Lower lobe of right lung (tissue), 2 donors: ENCODE measurements around the gene OPRM1. TPM values are rescaled to one million over a fixed set of nuclear protein-coding genes. Genes with fewer than 3 reads are reported as not detected.

ENCODE experiments used
- ATAC-seq, 2 donors: fragments of 200-7000 bp; cut with Tn5 transposase; one replicate each; pipeline ENCODE4 v1.9.1; 2020 to 2022; ENCODE audit warnings: mild to moderate bottlenecking in 2 of 2, moderate library complexity in 2 of 2
- DNase-seq: peaks from one replicate; pipeline ENCODE4 v3.0.0-alpha.2; 2020
- H3K27ac ChIP-seq: fragments of 200-600 bp; one replicate; pipeline ENCODE4 v1.8.0; 2022
- H3K27me3 ChIP-seq: fragments of 200-600 bp; one replicate; pipeline ENCODE4 v1.8.0; 2022; ENCODE audit warnings: low read depth
- H3K36me3 ChIP-seq: fragments of 200-600 bp; one replicate; pipeline ENCODE4 v1.8.0; 2022; ENCODE audit warnings: mild to moderate bottlenecking
- H3K4me1 ChIP-seq: fragments of 200-600 bp; one replicate; pipeline ENCODE4 v1.8.0; 2022
- H3K4me3 ChIP-seq: fragments of 200-600 bp; one replicate; pipeline ENCODE4 v1.8.0; 2022; ENCODE audit warnings: mild to moderate bottlenecking
- H3K9me3 ChIP-seq: fragments of 200-600 bp; one replicate; pipeline ENCODE4 v1.8.0; 2022
- CTCF ChIP-seq: fragments of 200-600 bp; IDR thresholded peaks from one replicate; pipeline ENCODE4 v1.8.0; 2022; ENCODE audit warnings: antibody characterized with exemption, mild to moderate bottlenecking
- intact Hi-C: fragments of 100-400 bp; cut with DNase I; formaldehyde crosslinking; loops from one replicate; pipeline ENCODE4 v1.11.0; 2022
- total RNA-seq: library from RNA; stranded (reverse); fragmentation: NEBNext Ultra II Directional; extraction: Animal tissue kit (Norgen Biotek cat#: 25700); gene quantifications from one replicate; pipeline ENCODE4 v1.2.1, GENCODE V29; 2021
- donor health status: DM: no; HTN: yes; CAD: no; lungs with severe emphysema.

The OPRM1 gene
- total RNA-seq, 1 donor from 2014 or later: not detected

GRCh38 chr6:154058963-154059680 is 20.1 kb downstream of the OPRM1 start:
- Histone ChIP-seq H3K4me3 (no peak overlapping the region), H3K9me3 (no peaks in the 10 kb centered on the region), H3K4me1 (no peaks in the 10 kb centered on the region), H3K27ac (no peak overlapping the region), H3K27me3 (no peaks in the 10 kb centered on the region), H3K36me3 (no peaks in the 10 kb centered on the region)
- no peak for ATAC-seq
- intact Hi-C loops: no loop called here
- TF ChIP-seq CTCF: no peak
- no peak for DNase-seq

- TF ChIP-seq CTCF: no peak
- Histone ChIP-seq H3K27ac (no peak overlapping the region), H3K36me3 (no peaks in the 10 kb centered on the region), H3K27me3 (no peaks in the 10 kb centered on the region), H3K9me3 (no peaks in the 10 kb centered on the region), H3K4me1 (no peaks in the 10 kb centered on the region), H3K4me3 (no peak overlapping the region)
- intact Hi-C loops: no loop called here
- ATAC-seq: no peak
- DNase-seq: no peak
These were observed 21.0 kb downstream of the OPRM1 start for GRCh38 chr6:154060076-154060475.

GRCh38 chr6:154070041-154070440 is 31.0 kb downstream of the OPRM1 start:
- Histone ChIP-seq H3K27me3 (no peaks in the 10 kb centered on the region), H3K27ac (no peak overlapping the region), H3K4me1 (no peaks in the 10 kb centered on the region), H3K4me3 (no peak overlapping the region), H3K36me3 (no peaks in the 10 kb centered on the region), H3K9me3 (no peaks in the 10 kb centered on the region)
- no peak for TF ChIP-seq CTCF
- ATAC-seq (no peak), DNase-seq (no peak)
- intact Hi-C loops: no loop called here

- no peak for ATAC-seq
- intact Hi-C loops: no loop called here
These were observed 31.6 kb downstream of the OPRM1 start for GRCh38 chr6:154070657-154071056.

GRCh38 chr6:154071236-154071635 is 32.2 kb downstream of the OPRM1 start:
- DNase-seq (no peak), ATAC-seq (no peak)
- Histone ChIP-seq H3K36me3 (no peaks in the 10 kb centered on the region), H3K4me3 (no peak overlapping the region), H3K27ac (no peak overlapping the region), H3K9me3 (no peaks in the 10 kb centered on the region), H3K4me1 (no peaks in the 10 kb centered on the region), H3K27me3 (no peaks in the 10 kb centered on the region)
- TF ChIP-seq CTCF: no peak
- intact Hi-C loops: no loop called here

More at GRCh38 chr6:154070657-154071056, 31.6 kb downstream of the OPRM1 start:
- H3K36me3 ChIP-seq: no peaks in the 10 kb centered on the region
- no peak for DNase-seq
- TF ChIP-seq CTCF: no peak
- H3K27ac ChIP-seq: no peak overlapping the region
- H3K27me3 ChIP-seq: no peaks in the 10 kb centered on the region
- no peaks in the 10 kb centered on the region for H3K4me1 ChIP-seq
- no peak overlapping the region for H3K4me3 ChIP-seq
- H3K9me3 ChIP-seq: no peaks in the 10 kb centered on the region
